Smooth muscle cell (in vitro differentiated cells): ENCODE data around the gene CFAP97D1. TPM values are rescaled to one million over a fixed set of nuclear protein-coding genes. Genes with fewer than 3 reads are reported as not detected.
"Not testable (repeated sequence)": the region's sequence is repeated elsewhere in the genome, so short reads cannot be mapped to it uniquely, and the experiment has no call there.

Experiments used
- DNase-seq: peaks from one replicate; lab custom pipeline; 2025; ENCODE audit not compliant: unreplicated experiment; lab: John Stamatoyannopoulos, UW
- H2AFZ ChIP-seq: fragments of 200-600 bp; sonication (generic); 2 replicates; pipeline ENCODE4 v1.6.0; 2016; ENCODE audit warnings: antibody characterized with exemption, low read depth, mild to moderate bottlenecking
- H3F3A ChIP-seq: fragments of 200-600 bp; sonication (generic); 2 replicates; pipeline ENCODE4 v1.6.0; 2017; ENCODE audit warnings: antibody characterized with exemption, low read depth
- H3K27ac ChIP-seq: fragments of 200-600 bp; sonication (generic); 2 replicates; pipeline ENCODE4 v1.5.1; 2016; ENCODE audit warnings: low read depth, mild to moderate bottlenecking
- H3K27me3 ChIP-seq: fragments of 200-600 bp; sonication (generic); 2 replicates; pipeline ENCODE4 v1.6.1; 2016; ENCODE audit warnings: low read depth, mild to moderate bottlenecking
- H3K36me3 ChIP-seq: fragments of 200-600 bp; sonication (generic); 2 replicates; pipeline ENCODE4 v1.5.1; 2016; ENCODE audit warnings: low read depth
- H3K4me1 ChIP-seq: fragments of 200-600 bp; sonication (generic); 2 replicates; pipeline ENCODE4 v1.5.1; 2016; ENCODE audit warnings: low read depth
- H3K4me2 ChIP-seq: fragments of 200-600 bp; sonication (generic); 2 replicates; pipeline ENCODE4 v1.6.0; 2016; ENCODE audit warnings: mild to moderate bottlenecking
- H3K4me3 ChIP-seq: fragments of 200-600 bp; sonication (generic); 2 replicates; pipeline ENCODE4 v1.5.1; 2016; ENCODE audit warnings: mild to moderate bottlenecking
- H3K79me2 ChIP-seq: fragments of 200-600 bp; sonication (generic); 2 replicates; pipeline ENCODE4 v1.6.0; 2016; ENCODE audit warnings: low read depth, mild to moderate bottlenecking
- H3K9ac ChIP-seq: fragments of 200-600 bp; sonication (generic); 2 replicates; pipeline ENCODE4 v1.6.0; 2016; ENCODE audit warnings: low read depth
- H3K9me3 ChIP-seq: fragments of 200-600 bp; sonication (generic); replicated peaks from 2 replicates; pipeline ENCODE4 v1.5.1; 2016; ENCODE audit warnings: low read depth
- H4K20me1 ChIP-seq: fragments of 200-600 bp; sonication (generic); 2 replicates; pipeline ENCODE4 v1.6.0; 2016; ENCODE audit warnings: low read depth
- CTCF ChIP-seq: fragments of 200-600 bp; sonication (generic); IDR thresholded peaks from 2 replicates; pipeline ENCODE4 v1.5.1; 2017; ENCODE audit warnings: borderline replicate concordance, mild to moderate bottlenecking, antibody characterized with exemption; ENCODE audit not compliant: insufficient read depth, poor library complexity, severe bottlenecking
- WGBS: methylation state at CpG from one replicate; pipeline ENCODE4 v1.1.7; 2016; ENCODE audit warnings: low lambda C conversion rate; 5-methylcytosine and 5-hydroxymethylcytosine counted together
- polyA plus RNA-seq: library from polyadenylated mRNA; unstranded; fragments of >200 nt; fragmentation: Nextera tagmentation; extraction: Ambion mirVana; gene quantifications from 2 replicates; pipeline ENCODE4 v1.2.1, GENCODE V29; 2016
- total RNA-seq: library from RNA; depleted of rRNA; stranded (reverse); fragments of >200 nt; gene quantifications from 2 replicates; pipeline ENCODE4 v1.2.3, GENCODE V29; 2014

Gene CFAP97D1
- total and polyA plus RNA-seq, 2 experiments from 2014 or later: 0.09 TPM; not detected in 1

- WGBS: 92% methylated on average over 1 of the region's 1 CpG
- H3K9ac ChIP-seq: no peak overlapping the region
- H3K79me2 ChIP-seq: no peaks in the 10 kb centered on the region
- H3K9me3 ChIP-seq: no peaks in the 10 kb centered on the region
- no peak for DNase-seq
- no peaks in the 10 kb centered on the region for H3K36me3 ChIP-seq
- no peaks in the 10 kb centered on the region for H3K4me1 ChIP-seq
- no peak overlapping the region for H3K4me3 ChIP-seq
- no peak overlapping the region for H2AFZ ChIP-seq
- no peaks in the 10 kb centered on the region for H3K27me3 ChIP-seq
- TF ChIP-seq CTCF: no peak
- H4K20me1 ChIP-seq: no peaks in the 10 kb centered on the region
- no peak overlapping the region for H3K4me2 ChIP-seq
- no peaks in the 10 kb centered on the region for H3F3A ChIP-seq
- H3K27ac ChIP-seq: no peak overlapping the region
Observed at GRCh38 chr17:43789482-43789881, 9.2 kb downstream of the CFAP97D1 start.

GRCh38 chr17:43790311-43790940 lies 10.2 kb downstream of the CFAP97D1 start:
- Histone ChIP-seq H3K4me3 (no peak overlapping the region), H3F3A (no peaks in the 10 kb centered on the region), H3K79me2 (no peaks in the 10 kb centered on the region), H3K4me1 (no peaks in the 10 kb centered on the region), H3K27me3 (no peaks in the 10 kb centered on the region), H4K20me1 (no peaks in the 10 kb centered on the region), H2AFZ (no peak overlapping the region), H3K4me2 (no peak overlapping the region), H3K27ac (no peak overlapping the region), H3K9ac (no peak overlapping the region), H3K9me3 (no peaks in the 10 kb centered on the region), H3K36me3 (no peaks in the 10 kb centered on the region)
- 96% methylated on average over 14 of the region's 14 CpGs for WGBS
- DNase-seq: no peak
- no peak for TF ChIP-seq CTCF

- TF ChIP-seq CTCF: no peak
- no peaks in the 10 kb centered on the region for H4K20me1 ChIP-seq
- H3K4me3 ChIP-seq: no peak overlapping the region
- H3K36me3 ChIP-seq: no peaks in the 10 kb centered on the region
- no peak for DNase-seq
- H3K4me1 ChIP-seq: no peaks in the 10 kb centered on the region
- 27% methylated on average over 3 of the region's 3 CpGs for WGBS
- H3F3A ChIP-seq: no peaks in the 10 kb centered on the region
- H3K9me3 ChIP-seq: no peaks in the 10 kb centered on the region
- H3K9ac ChIP-seq: no peak overlapping the region
- no peak overlapping the region for H2AFZ ChIP-seq
- H3K27me3 ChIP-seq: no peaks in the 10 kb centered on the region
- no peaks in the 10 kb centered on the region for H3K79me2 ChIP-seq
- H3K27ac ChIP-seq: no peak overlapping the region
- H3K4me2 ChIP-seq: no peak overlapping the region
Observed at GRCh38 chr17:43791589-43791988, 11.4 kb downstream of the CFAP97D1 start.

- not testable (repeated sequence) for H3K27me3 ChIP-seq, H3K9ac ChIP-seq, H3K4me1 ChIP-seq, H3K79me2 ChIP-seq, H2AFZ ChIP-seq, DNase-seq, H4K20me1 ChIP-seq, H3K4me3 ChIP-seq, H3K4me2 ChIP-seq, H3K9me3 ChIP-seq, H3K36me3 ChIP-seq, H3K27ac ChIP-seq, H3F3A ChIP-seq
- 93% methylated on average over 4 of the region's 4 CpGs for WGBS
Observed at GRCh38 chr17:43792668-43793067, 12.4 kb downstream of the CFAP97D1 start.

GRCh38 chr17:43798024-43798423 lies 17.8 kb downstream of the CFAP97D1 start:
- not testable (repeated sequence) for H3K27me3 ChIP-seq, H2AFZ ChIP-seq, H3K36me3 ChIP-seq, H3F3A ChIP-seq, H3K4me1 ChIP-seq, H3K79me2 ChIP-seq, DNase-seq, H4K20me1 ChIP-seq, H3K9ac ChIP-seq, H3K4me2 ChIP-seq, H3K27ac ChIP-seq, H3K9me3 ChIP-seq, H3K4me3 ChIP-seq
- 86% methylated on average over 9 of the region's 9 CpGs for WGBS
